Breast epithelium (tissue), 3 donors: Measurements from ENCODE around the gene NEGR1.

ENCODE experiments used
- POLR2A ChIP-seq: fragments of 450-650 bp; IDR thresholded peaks from one replicate; pipeline ENCODE4 v1.6.1; 2016; ENCODE audit warnings: antibody characterized with exemption, mild to moderate bottlenecking, moderate library complexity
- POLR2AphosphoS5 ChIP-seq, 3 donors: sonication (generic); formaldehyde crosslinking; IDR thresholded peaks; one replicate each; pipeline ENCODE4 v1.6.1; 2017; ENCODE audit warnings: antibody characterized with exemption in 3 of 3
- TF ChIP-seq, protein P1 (sequence below), 3 donors: fragments of 450-650 bp; IDR thresholded peaks; one replicate each; pipeline ENCODE4 v1.5.1; 2016 to 2017; ENCODE audit warnings: antibody characterized with exemption in 3 of 3, mild to moderate bottlenecking in 3 of 3, moderate library complexity in 3 of 3

DNA sequence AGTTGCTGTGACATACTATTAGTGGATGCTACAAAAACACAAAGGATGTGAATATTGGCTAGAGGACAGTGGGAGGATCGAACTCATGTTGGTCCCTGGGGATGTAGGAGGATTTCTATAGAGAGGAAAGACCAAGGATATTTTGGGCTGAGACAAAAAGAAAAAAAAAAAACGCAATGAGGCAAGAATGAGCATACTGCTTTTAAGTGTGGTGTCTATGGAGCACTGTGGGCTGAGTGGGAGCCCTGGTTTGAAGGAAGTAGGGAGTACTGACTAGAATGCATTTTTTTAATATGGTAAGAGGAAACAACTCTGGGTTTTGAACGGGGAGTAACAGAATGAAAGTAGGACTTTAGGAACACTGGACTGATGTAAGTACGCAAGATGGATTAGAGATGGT, 450.7 kb downstream of the NEGR1 start:
- TF ChIP-seq, protein P1, sequence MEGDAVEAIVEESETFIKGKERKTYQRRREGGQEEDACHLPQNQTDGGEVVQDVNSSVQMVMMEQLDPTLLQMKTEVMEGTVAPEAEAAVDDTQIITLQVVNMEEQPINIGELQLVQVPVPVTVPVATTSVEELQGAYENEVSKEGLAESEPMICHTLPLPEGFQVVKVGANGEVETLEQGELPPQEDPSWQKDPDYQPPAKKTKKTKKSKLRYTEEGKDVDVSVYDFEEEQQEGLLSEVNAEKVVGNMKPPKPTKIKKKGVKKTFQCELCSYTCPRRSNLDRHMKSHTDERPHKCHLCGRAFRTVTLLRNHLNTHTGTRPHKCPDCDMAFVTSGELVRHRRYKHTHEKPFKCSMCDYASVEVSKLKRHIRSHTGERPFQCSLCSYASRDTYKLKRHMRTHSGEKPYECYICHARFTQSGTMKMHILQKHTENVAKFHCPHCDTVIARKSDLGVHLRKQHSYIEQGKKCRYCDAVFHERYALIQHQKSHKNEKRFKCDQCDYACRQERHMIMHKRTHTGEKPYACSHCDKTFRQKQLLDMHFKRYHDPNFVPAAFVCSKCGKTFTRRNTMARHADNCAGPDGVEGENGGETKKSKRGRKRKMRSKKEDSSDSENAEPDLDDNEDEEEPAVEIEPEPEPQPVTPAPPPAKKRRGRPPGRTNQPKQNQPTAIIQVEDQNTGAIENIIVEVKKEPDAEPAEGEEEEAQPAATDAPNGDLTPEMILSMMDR (IDR thresholded peaks at IDR 0.05) = no peak
- TF ChIP-seq POLR2A (no peak), POLR2AphosphoS5 (IDR thresholded peaks at IDR 0.05) (no peak)
